K562 (cell line): ENCODE data around the gene ZFPM1. TPM values are rescaled to one million over a fixed set of nuclear protein-coding genes. Genes with fewer than 3 reads are reported as not detected.

Source experiments
- CEBPG ChIP-seq, 3 experiments: fragments of 200-800 bp in 1 of 3; sonication (Bioruptor generic) in 1 of 3; sonication (generic) in 1 of 3; formaldehyde crosslinking in 1 of 3; IDR thresholded peaks in 2 of 3; conservative IDR thresholded peaks in 1 of 3; 2 replicates each; pipeline versions ENCODE4 v1.6.1 to v1.8.0; 2016 to 2022; ENCODE audit warnings: missing compliant biosample characterization in 2 of 3, missing genetic modification characterization in 2 of 3, mild to moderate bottlenecking in 1 of 3, missing genetic modification reagents in 1 of 3
- CREBBP ChIP-seq: IDR thresholded peaks from one replicate; pipeline ENCODE4 v1.6.1; 2012; ENCODE audit warnings: low read depth, mild to moderate bottlenecking, control low read depth, inconsistent platforms, low read length
- ELF4 ChIP-seq: fragments of 450-650 bp; formaldehyde crosslinking; IDR thresholded peaks from 2 replicates; pipeline ENCODE4 v1.4.0; 2022; ENCODE audit warnings: missing genetic modification characterization
- EZH2 ChIP-seq: IDR thresholded peaks from 2 replicates; pipeline ENCODE4 v1.6.1; 2012; ENCODE audit warnings: low read depth, mild to moderate bottlenecking, inconsistent platforms, low read length, borderline replicate concordance
- POLR2AphosphoS5 ChIP-seq: IDR thresholded peaks from 2 replicates; pipeline ENCODE4 v1.6.1; 2011; ENCODE audit warnings: mild to moderate bottlenecking, low read depth, low read length, moderate library complexity; ENCODE audit not compliant: control insufficient read depth, insufficient read depth
- SMC3 ChIP-seq: conservative IDR thresholded peaks from 2 replicates; pipeline ENCODE4 v1.6.1; 2011; ENCODE audit warnings: low read depth, low read length, improper control_type of control experiment; ENCODE audit not compliant: insufficient read depth
- ZNF165 ChIP-seq: fragments of 250-450 bp; sonication (Bioruptor Pico); IDR thresholded peaks from 2 replicates; pipeline ENCODE4 v1.4.0; 2020; ENCODE audit warnings: borderline replicate concordance
- ZNF24 ChIP-seq: fragments of 450-650 bp; IDR thresholded peaks from 2 replicates; pipeline ENCODE4 v1.6.1; 2016
- polyA plus RNA-seq, 8 experiments: library from polyadenylated mRNA; depleted of rRNA in 4 of 8; stranded (reverse) in 5 of 8; unstranded in 3 of 8; fragments of >200 nt; fragmentation: Nextera tagmentation in 2 of 8; fragmentation: Illumina TruSeq in 1 of 8; extraction: Ambion mirVana in 2 of 8; extraction: Trizol in 1 of 8; gene quantifications; 2 replicates each; pipeline versions ENCODE4 v1.2.1 to v1.2.3, GENCODE V29; 2011 to 2014; ENCODE audit warnings: inconsistent platforms in 1 of 8, missing spikeins in 1 of 8
- total RNA-seq, 7 experiments: library from RNA; depleted of rRNA in 6 of 7; stranded (reverse); fragments of >200 nt in 6 of 7; fragmentation: Illumina TruSeq in 2 of 7; extraction: Trizol in 2 of 7; gene quantifications; 2 replicates each; pipeline versions ENCODE4 v1.2.1 to v1.2.3, GENCODE V29; 2011 to 2021; ENCODE audit warnings: low replicate concordance in 1 of 7
- TF ChIP-seq, protein P1 (sequence below), 3 experiments: fragments of 200-800 bp in 1 of 3; sonication (Bioruptor generic) in 1 of 3; sonication (generic) in 1 of 3; formaldehyde crosslinking in 1 of 3; IDR thresholded peaks; 2 replicates each; pipeline versions ENCODE4 v1.6.1 to v1.8.0; 2016 to 2022; ENCODE audit warnings: mild to moderate bottlenecking in 2 of 3, missing compliant biosample characterization in 2 of 3, missing genetic modification characterization in 2 of 3, missing genetic modification reagents in 1 of 3
- TF ChIP-seq, protein P2 (sequence below): sonication (generic); formaldehyde crosslinking; IDR thresholded peaks from 2 replicates; pipeline ENCODE4 v1.8.0; 2022; ENCODE audit warnings: mild to moderate bottlenecking, low read depth, missing genetic modification reagents
- TF ChIP-seq, protein P3 (sequence below), 2 experiments: fragments of 450-650 bp in 1 of 2; sonication (generic) in 1 of 2; formaldehyde crosslinking; conservative IDR thresholded peaks; 2 replicates each; pipeline versions ENCODE4 v1.4.0 to v1.8.1; 2020 to 2022; ENCODE audit warnings: mild to moderate bottlenecking in 1 of 2, missing genetic modification reagents in 1 of 2
- TF ChIP-seq, protein P4 (sequence below): conservative IDR thresholded peaks from 2 replicates; pipeline ENCODE4 v1.6.1; 2011; ENCODE audit warnings: low read depth, mild to moderate bottlenecking, low read length; ENCODE audit not compliant: control insufficient read depth
- TF ChIP-seq, protein P5 (sequence below), 3 experiments: IDR thresholded peaks in 2 of 3; conservative IDR thresholded peaks in 1 of 3; 2 replicates each; pipeline ENCODE4 v1.5.1; 2011 to 2012; ENCODE audit warnings: low read length in 3 of 3, mild to moderate bottlenecking in 3 of 3, control low read depth in 2 of 3, improper control_type of control experiment in 1 of 3, inconsistent platforms in 1 of 3, low read depth in 1 of 3, mixed read lengths in 1 of 3, moderate library complexity in 1 of 3; ENCODE audit not compliant: insufficient read depth in 2 of 3
- TF ChIP-seq, protein P6 (sequence below): fragments of 450-650 bp; formaldehyde crosslinking; IDR thresholded peaks from 2 replicates; pipeline ENCODE4 v1.4.0; 2020; ENCODE audit warnings: mild to moderate bottlenecking, moderate library complexity

ZFPM1 gene
- total and polyA plus RNA-seq, 9 of the 15 experiments (the other 6 are each of a cell fraction or from before 2014, with no cell fraction given): 0.03 to 35.9 (median 1.4) TPM

DNA sequence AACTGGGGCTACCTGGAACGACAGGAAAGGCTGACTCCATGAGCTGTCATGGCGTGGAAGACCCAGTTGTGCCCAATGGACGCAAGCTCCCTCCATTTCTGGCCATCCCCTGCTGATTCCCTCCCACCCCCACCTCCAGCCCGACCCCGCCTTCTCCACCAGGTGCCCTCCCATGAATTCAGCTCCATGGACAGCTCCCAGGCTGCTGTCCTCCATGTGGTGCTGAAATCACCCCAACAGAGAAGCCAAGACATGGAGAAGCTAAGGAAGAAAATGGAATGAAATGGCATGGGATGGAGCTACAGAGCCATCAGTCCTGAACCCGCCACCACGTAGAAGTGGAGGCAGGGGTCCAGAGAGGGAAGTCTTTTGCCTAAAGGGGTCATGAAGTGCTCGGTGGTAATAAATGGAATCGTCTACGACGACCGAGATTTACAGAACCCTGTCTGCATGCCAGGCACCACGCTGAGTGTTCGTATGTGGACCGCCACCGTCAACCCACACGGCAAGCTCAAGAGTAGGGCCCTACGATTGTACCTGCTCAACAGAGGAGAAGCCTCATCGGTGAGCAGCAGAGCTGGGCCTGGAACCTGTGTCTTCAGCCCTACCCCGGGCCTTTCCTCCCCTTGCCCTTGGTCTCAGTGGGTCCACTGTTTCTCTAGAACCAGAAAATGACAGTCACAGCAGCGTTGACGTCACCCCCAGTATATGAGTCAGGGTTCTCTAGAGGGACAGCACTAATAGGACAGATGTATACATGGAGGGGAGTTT is 107.8 kb downstream of the ZFPM1 start (continued):
- TF ChIP-seq, protein P1, sequence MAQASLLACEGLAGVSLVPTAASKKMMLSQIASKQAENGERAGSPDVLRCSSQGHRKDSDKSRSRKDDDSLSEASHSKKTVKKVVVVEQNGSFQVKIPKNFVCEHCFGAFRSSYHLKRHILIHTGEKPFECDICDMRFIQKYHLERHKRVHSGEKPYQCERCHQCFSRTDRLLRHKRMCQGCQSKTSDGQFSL (CRISPR knock-in tag; IDR thresholded peaks at IDR 0.05): peak; percentile 88
- TF ChIP-seq, protein P1 (tag; IDR thresholded peaks at IDR 0.05): no peak
- TF ChIP-seq, protein P2, sequence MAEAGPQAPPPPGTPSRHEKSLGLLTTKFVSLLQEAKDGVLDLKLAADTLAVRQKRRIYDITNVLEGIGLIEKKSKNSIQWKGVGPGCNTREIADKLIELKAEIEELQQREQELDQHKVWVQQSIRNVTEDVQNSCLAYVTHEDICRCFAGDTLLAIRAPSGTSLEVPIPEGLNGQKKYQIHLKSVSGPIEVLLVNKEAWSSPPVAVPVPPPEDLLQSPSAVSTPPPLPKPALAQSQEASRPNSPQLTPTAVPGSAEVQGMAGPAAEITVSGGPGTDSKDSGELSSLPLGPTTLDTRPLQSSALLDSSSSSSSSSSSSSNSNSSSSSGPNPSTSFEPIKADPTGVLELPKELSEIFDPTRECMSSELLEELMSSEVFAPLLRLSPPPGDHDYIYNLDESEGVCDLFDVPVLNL: peak; percentile 96
- TF ChIP-seq ELF4 (CRISPR knock-in tag) (no peak), EZH2 (no peak), SMC3 (no peak), POLR2AphosphoS5 (0 out of 2 replicates have a peak, but pooled peaks have one; percentile 22), ZNF24 (peak; percentile 32; the same call in 1 of the 2 replicates), ZNF165 (CRISPR knock-in tag) (no peak), CREBBP (no peak), CEBPG (CRISPR knock-in tag; IDR thresholded peaks at IDR 0.05) (peak; percentile 48), CEBPG (tag; conservative IDR thresholded peaks at IDR 0.05 in 1 of 2, IDR thresholded peaks at IDR 0.05 in 1 of 2) (no peak)
- TF ChIP-seq, protein P3, sequence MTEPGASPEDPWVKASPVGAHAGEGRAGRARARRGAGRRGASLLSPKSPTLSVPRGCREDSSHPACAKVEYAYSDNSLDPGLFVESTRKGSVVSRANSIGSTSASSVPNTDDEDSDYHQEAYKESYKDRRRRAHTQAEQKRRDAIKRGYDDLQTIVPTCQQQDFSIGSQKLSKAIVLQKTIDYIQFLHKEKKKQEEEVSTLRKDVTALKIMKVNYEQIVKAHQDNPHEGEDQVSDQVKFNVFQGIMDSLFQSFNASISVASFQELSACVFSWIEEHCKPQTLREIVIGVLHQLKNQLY (CRISPR knock-in tag; conservative IDR thresholded peaks at IDR 0.05): peak in 1 of 2 experiments; percentile 99; a peak in 2 of 4 replicates
- TF ChIP-seq, protein P4, sequence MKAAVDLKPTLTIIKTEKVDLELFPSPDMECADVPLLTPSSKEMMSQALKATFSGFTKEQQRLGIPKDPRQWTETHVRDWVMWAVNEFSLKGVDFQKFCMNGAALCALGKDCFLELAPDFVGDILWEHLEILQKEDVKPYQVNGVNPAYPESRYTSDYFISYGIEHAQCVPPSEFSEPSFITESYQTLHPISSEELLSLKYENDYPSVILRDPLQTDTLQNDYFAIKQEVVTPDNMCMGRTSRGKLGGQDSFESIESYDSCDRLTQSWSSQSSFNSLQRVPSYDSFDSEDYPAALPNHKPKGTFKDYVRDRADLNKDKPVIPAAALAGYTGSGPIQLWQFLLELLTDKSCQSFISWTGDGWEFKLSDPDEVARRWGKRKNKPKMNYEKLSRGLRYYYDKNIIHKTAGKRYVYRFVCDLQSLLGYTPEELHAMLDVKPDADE: peak; percentile 91; the same call in 1 of the 2 replicates
- TF ChIP-seq, protein P5, sequence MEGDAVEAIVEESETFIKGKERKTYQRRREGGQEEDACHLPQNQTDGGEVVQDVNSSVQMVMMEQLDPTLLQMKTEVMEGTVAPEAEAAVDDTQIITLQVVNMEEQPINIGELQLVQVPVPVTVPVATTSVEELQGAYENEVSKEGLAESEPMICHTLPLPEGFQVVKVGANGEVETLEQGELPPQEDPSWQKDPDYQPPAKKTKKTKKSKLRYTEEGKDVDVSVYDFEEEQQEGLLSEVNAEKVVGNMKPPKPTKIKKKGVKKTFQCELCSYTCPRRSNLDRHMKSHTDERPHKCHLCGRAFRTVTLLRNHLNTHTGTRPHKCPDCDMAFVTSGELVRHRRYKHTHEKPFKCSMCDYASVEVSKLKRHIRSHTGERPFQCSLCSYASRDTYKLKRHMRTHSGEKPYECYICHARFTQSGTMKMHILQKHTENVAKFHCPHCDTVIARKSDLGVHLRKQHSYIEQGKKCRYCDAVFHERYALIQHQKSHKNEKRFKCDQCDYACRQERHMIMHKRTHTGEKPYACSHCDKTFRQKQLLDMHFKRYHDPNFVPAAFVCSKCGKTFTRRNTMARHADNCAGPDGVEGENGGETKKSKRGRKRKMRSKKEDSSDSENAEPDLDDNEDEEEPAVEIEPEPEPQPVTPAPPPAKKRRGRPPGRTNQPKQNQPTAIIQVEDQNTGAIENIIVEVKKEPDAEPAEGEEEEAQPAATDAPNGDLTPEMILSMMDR (IDR thresholded peaks at IDR 0.05 in 2 of 3, conservative IDR thresholded peaks at IDR 0.05 in 1 of 3; ENCODE audit: insufficient read depth in 2 of 3, low read depth in 1 of 3, low read length in 3 of 3): 0 out of 6 replicates have a peak, but pooled peaks of 1 of the 3 experiments have one; percentile 0
- TF ChIP-seq, protein P6, sequence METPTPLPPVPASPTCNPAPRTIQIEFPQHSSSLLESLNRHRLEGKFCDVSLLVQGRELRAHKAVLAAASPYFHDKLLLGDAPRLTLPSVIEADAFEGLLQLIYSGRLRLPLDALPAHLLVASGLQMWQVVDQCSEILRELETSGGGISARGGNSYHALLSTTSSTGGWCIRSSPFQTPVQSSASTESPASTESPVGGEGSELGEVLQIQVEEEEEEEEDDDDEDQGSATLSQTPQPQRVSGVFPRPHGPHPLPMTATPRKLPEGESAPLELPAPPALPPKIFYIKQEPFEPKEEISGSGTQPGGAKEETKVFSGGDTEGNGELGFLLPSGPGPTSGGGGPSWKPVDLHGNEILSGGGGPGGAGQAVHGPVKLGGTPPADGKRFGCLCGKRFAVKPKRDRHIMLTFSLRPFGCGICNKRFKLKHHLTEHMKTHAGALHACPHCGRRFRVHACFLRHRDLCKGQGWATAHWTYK (CRISPR knock-in tag): 0 out of 2 replicates have a peak, but pooled peaks have one; percentile 30
